Mucosa of stomach (tissue), 1 donor: ENCODE measurements around the gene NAV3.

ENCODE experiments used
- H3K27me3 ChIP-seq: one replicate; pipeline ENCODE4 v1.7.0; 2013; ENCODE audit warnings: mild to moderate bottlenecking, low read length; ENCODE audit not compliant: control insufficient read depth, insufficient read depth
- H3K36me3 ChIP-seq: one replicate; pipeline ENCODE4 v1.7.0; 2013; ENCODE audit warnings: low read length; ENCODE audit not compliant: control insufficient read depth, insufficient read depth
- H3K4me1 ChIP-seq: one replicate; pipeline ENCODE4 v1.7.0; 2013; ENCODE audit warnings: mild to moderate bottlenecking, low read length; ENCODE audit not compliant: control insufficient read depth, insufficient read depth
- H3K4me3 ChIP-seq: one replicate; pipeline ENCODE4 v1.7.0; 2013; ENCODE audit warnings: low read length
- H3K9ac ChIP-seq: one replicate; pipeline ENCODE4 v1.7.0; 2013; ENCODE audit warnings: mild to moderate bottlenecking, low read length, moderate library complexity
- H3K9me3 ChIP-seq: one replicate; pipeline ENCODE4 v1.7.0; 2013; ENCODE audit warnings: mild to moderate bottlenecking, low read length, moderate library complexity; ENCODE audit not compliant: control insufficient read depth
- donor health status: Pancreatic carcinoma.

Gene NAV3

GRCh38 chr12:78260976-78261375, 430.3 kb downstream of the NAV3 start:
- Histone ChIP-seq H3K27me3 (no peaks in the 10 kb centered on the region), H3K9me3 (no peaks in the 10 kb centered on the region), H3K36me3 (no peaks in the 10 kb centered on the region), H3K9ac (no peak overlapping the region), H3K4me1 (no peaks in the 10 kb centered on the region), H3K4me3 (no peak overlapping the region)

- Histone ChIP-seq H3K36me3 (no peaks in the 10 kb centered on the region), H3K4me3 (no peak overlapping the region), H3K9ac (no peak overlapping the region), H3K27me3 (no peaks in the 10 kb centered on the region), H3K4me1 (no peaks in the 10 kb centered on the region), H3K9me3 (no peaks in the 10 kb centered on the region)
Observed at GRCh38 chr12:78261901-78262300, 431.2 kb downstream of the NAV3 start.
